GM19023 (cell line): Measurements from ENCODE around the gene SLC35E4.
"Not testable (repeated sequence)": the region's sequence is repeated elsewhere in the genome, so short reads cannot be mapped to it uniquely, and the experiment has no call there.

Source experiments
- ATAC-seq: cut with Tn5 transposase; IDR thresholded peaks from one replicate; pipeline ENCODE4 v1.9.1; 2021; ENCODE audit warnings: mild to moderate bottlenecking, moderate library complexity; ENCODE audit not compliant: unreplicated experiment

The SLC35E4 gene

GRCh38 chr22:30611197-30611596, 24.4 kb upstream of the SLC35E4 start:
- ATAC-seq, result no peak

GRCh38 chr22:30612789-30613188, 22.8 kb upstream of the SLC35E4 start:
- no peak for ATAC-seq

- no peak for ATAC-seq
These were observed 21.3 kb upstream of the SLC35E4 start for GRCh38 chr22:30614268-30614667.

- ATAC-seq, result no peak
These were observed 20.7 kb upstream of the SLC35E4 start for GRCh38 chr22:30614879-30615278.

DNA sequence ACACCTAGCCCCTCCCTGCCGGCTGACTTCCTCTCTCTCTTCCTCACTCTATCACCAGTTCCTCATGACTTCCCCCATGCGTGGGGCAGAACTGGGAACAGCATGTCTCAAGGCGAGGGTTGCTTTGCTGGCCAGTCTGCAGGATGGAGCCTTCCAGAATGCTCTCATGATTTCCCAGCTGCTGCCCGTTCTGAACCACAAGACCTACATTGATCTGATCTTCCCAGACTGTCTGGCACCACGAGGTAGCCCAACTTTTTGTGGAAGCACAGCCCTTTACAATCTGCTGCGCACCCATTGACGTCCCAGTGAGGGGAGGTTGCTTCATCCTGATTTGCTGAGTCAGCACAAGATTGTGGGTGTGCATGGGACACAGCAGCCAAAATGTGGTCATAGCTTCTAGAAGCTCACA, 20.0 kb upstream of the SLC35E4 start:
- no peak for ATAC-seq

- no peak for ATAC-seq
These were observed 17.8 kb upstream of the SLC35E4 start for GRCh38 chr22:30617819-30618218.

GRCh38 chr22:30619909-30620308, 15.7 kb upstream of the SLC35E4 start:
- not testable (repeated sequence) for ATAC-seq

- ATAC-seq, result no peak
These were observed 9.2 kb upstream of the SLC35E4 start for GRCh38 chr22:30626413-30626812.

DNA sequence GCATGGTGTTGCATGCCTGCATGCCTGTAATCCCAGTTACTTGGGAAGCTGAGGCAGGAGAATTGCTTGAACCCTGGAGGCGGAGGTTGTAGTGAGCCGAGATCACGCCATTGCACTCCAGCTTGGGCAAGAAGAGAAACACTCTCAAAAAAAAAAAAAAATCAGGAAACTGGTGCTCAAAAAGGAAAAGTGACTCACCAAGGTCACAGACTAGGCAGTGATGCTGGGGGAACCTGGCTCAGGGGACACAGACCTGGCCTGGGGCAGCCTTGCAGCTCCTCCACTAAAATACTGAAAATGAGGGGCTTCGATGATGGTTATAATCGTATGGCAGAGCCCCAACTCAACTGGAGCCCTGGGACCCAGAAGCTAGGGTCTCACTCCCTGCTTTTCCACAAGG, 8.1 kb upstream of the SLC35E4 start:
- ATAC-seq, result no peak

DNA sequence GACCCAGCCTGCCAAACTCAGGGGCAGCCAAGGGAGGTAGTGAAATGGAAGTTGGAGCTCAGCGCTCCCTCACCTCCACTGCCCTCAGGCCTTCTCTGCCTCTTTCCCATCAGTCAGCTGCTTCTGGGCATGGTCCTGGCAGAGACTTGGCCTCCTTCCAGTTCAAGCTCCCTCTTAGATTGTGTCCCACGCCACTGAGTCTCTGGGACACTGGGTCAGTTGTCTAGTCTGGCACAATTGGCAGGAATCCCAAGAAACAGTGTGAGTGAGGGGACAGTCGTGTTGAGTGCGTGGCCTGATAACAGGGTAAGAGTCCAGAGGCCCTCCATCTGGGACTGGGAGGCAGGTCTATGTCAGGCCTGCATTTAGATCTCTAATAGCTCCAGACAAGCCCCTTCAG, 7.1 kb upstream of the SLC35E4 start:
- ATAC-seq, result no peak

- not testable (repeated sequence) for ATAC-seq
These were observed 4.1 kb upstream of the SLC35E4 start for GRCh38 chr22:30631469-30631868.

DNA sequence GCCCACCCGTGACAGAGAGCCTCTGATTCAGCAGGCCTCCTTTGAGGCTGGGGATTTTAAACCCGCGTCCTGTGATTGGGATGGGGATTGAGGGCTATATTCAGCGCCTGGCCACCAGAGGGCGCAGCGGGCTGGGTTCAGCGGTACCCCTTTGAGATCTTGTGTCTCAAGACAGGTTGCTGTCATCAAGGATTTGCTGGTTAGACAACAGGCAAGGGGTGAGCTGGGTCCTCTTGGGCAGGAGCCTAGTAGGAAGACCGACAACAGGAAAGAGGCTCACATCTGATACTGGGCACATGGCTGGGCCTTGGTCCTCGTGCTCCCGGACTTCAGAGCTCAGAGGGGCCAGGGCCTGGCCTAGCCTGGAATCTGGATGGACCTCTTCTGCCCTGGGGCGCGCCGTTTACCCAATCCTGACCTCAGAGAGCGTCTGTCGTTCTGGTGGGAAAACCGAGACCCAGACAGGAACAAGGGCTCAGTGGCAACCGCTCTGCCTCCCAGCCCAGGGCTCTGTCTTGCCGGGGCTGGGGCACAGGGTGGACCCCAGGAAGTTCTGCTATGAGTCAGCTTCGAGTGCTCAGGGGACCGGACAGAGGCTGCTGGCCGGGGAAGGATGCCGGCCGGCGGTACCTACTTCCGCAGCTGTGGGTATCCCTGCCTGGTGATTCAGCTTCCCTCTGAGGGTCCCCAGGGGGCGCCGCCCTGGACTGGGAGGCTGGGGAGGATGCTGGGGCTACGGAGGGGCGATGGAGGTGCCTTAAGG, 929 bp upstream of the SLC35E4 start:
- ATAC-seq, result peak; percentile 46

GRCh38 chr22:30636226-30637077, 871 bp downstream of the SLC35E4 start:
- ATAC-seq, result no peak

DNA sequence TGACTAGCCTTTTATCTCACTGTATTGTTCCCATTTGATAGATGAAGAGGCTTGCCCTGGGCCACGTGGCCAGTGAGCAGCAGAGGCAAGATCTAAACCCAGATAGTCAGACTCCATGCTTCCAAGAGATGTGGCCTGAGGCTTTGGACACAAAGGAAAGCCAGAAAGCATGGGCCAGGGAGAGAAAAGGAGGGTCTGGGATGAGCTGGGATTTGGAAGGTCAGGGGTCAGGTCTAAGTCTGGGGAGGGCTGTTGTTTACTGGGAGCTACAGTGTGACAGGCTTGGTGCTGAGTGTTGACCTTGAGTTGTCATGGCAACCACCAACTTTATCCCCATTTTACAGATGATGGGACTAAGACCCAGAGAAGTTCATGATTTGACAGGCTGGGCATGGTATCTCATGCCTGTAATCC, 2.1 kb downstream of the SLC35E4 start:
- ATAC-seq, result no peak

GRCh38 chr22:30640361-30640760, 4.8 kb downstream of the SLC35E4 start:
- no peak for ATAC-seq

- ATAC-seq, result no peak
These were observed 5.4 kb downstream of the SLC35E4 start for GRCh38 chr22:30640839-30641430.

DNA sequence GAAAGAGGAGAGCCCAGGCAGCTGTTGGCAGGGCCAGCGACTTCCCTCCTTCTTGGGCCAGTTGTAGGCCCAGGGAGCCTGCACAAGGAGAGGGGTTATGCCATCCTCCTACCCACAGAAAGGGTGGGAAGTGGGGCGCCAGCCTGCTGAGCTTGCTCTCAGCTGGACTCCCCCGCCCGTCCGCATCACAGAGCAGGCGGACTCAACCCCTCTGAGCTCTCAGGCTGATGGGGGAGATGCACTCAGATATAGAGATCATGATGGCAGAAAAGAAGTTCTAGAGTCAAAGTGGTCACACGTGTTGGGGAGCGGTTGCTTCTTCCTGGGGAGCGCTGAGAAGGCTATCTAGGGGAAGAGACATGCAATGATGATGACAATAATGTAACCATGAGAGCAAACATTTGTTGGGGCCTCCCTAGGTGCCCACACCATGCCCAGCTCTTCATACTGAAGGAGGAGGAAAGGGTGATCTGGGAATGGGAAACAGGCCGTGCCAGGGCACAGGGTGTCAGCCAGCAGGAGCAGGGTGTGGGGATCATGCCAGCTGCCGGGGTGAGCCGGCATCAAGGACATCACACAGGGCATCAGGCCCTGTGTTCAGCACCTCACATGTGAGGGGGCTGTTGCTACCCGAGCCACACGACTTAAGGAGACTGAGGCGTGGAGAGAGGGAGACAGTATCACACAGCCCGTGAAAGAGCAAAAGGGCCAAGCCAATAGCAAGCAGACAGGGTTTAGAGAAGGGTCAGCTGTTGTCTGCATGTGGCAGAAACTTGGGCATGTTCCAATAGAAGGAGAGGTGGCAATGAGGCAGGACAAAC, 7.7 kb downstream of the SLC35E4 start:
- ATAC-seq, result no peak

DNA sequence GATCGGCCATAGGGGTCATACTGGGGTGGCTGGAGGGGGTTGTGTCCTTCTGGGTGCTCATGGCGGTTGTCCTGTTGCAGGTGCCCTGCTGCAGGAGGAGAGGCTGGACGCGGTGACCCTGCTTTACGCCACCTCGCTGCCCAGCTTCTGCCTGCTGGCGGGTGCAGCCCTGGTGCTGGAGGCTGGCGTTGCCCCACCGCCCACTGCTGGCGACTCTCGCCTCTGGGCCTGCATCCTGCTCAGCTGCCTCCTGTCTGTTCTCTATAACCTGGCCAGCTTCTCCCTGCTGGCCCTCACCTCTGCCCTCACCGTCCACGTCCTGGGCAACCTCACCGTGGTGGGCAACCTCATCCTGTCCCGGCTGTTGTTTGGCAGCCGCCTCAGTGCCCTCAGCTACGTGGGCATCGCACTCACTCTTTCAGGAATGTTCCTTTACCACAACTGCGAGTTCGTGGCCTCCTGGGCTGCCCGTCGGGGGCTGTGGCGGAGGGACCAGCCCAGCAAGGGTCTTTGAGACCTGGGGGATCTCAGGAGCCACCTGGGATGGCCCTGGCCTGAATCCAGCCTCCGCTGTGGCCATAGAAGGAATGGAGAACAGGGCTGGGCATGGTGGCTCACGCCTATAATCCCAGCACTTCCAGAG, 11.1 kb downstream of the SLC35E4 start:
- ATAC-seq, result no peak

DNA sequence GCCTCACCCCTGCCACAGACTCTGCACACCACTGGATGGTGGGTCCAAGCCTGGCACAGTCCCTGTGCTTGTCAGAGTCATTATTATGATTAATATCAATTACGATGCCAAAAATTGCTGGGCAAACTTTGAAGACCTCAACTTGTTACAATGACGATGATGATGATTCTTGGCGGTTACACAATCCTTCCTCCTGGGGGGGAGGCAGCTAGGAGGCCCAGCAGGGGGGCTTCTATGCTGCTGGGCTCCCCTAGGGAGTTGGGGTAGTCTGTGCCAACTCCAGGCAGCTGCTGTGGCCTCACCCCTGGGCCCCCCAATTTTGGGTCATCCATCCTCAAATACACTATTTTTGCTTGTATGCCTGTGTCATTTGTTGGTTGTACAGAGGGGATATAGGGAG, 12.0 kb downstream of the SLC35E4 start:
- ATAC-seq, result no peak

GRCh38 chr22:30648825-30649224, 13.2 kb downstream of the SLC35E4 start:
- ATAC-seq, result no peak
